Thoracic aorta (tissue), 2 donors: ENCODE data around the gene IL11RA. TPM values are rescaled to one million over a fixed set of nuclear protein-coding genes. Genes with fewer than 3 reads are reported as not detected.
"Not testable (repeated sequence)": the region's sequence is repeated elsewhere in the genome, so short reads cannot be mapped to it uniquely, and the experiment has no call there.

ENCODE experiments used
- ATAC-seq: fragments of 150-250 bp; one replicate; pipeline ENCODE4 v1.8.0; 2017; ENCODE audit warnings: low read depth; ENCODE audit not compliant: insufficient number of reproducible peaks, low FRiP score
- DNase-seq: peaks from one replicate; pipeline ENCODE4 v3.0.0-alpha.2; 2020; ENCODE audit warnings: low spot score
- H3K27ac ChIP-seq, 2 donors: fragments of 200-600 bp; sonication (generic); 1 replicate in 1 of 2; 2 replicates in 1 of 2; pipeline ENCODE4 v1.5.1; 2016; ENCODE audit warnings: mild to moderate bottlenecking in 2 of 2, moderate library complexity in 2 of 2
- H3K27me3 ChIP-seq: fragments of 200-600 bp; sonication (generic); replicated peaks from 2 replicates; pipeline ENCODE4 v1.6.0; 2016; ENCODE audit warnings: mild to moderate bottlenecking; ENCODE audit not compliant: insufficient read depth
- H3K36me3 ChIP-seq: fragments of 200-600 bp; sonication (generic); one replicate; pipeline ENCODE4 v1.5.1; 2016
- H3K4me1 ChIP-seq, 2 donors: fragments of 200-600 bp; sonication (generic); 1 replicate in 1 of 2; 2 replicates in 1 of 2; pipeline versions ENCODE4 v1.5.1 to v1.6.0; 2016; ENCODE audit warnings: low read depth in 2 of 2, mild to moderate bottlenecking in 1 of 2; ENCODE audit not compliant: control insufficient read depth in 1 of 2
- H3K4me3 ChIP-seq: fragments of 200-600 bp; sonication (generic); 2 replicates; pipeline ENCODE4 v1.5.1; 2016; ENCODE audit warnings: mild to moderate bottlenecking
- H3K9me3 ChIP-seq: fragments of 200-600 bp; sonication (generic); 2 replicates; pipeline ENCODE4 v1.5.1; 2016
- CTCF ChIP-seq: fragments of 200-600 bp; sonication (generic); IDR thresholded peaks from one replicate; pipeline ENCODE4 v1.5.1; 2019; ENCODE audit warnings: antibody characterized with exemption
- total RNA-seq, 2 donors: library from RNA; depleted of rRNA; stranded (reverse); fragments of >200 nt; gene quantifications; one replicate each; pipeline versions ENCODE4 v1.1.0 to v1.2.3, GENCODE V29; 2016

Gene IL11RA
- total RNA-seq, 2 donors from 2014 or later, result 81.3 to 99.0 TPM

- Histone ChIP-seq H3K9me3 (no peaks in the 10 kb centered on the region), H3K27ac (peak overlapping the region; percentile 74 to 87), H3K4me3 (peak overlapping the region; percentile 79), H3K4me1 (peaks cover 11 to 30% of the 10 kb centered on the region in 2 donors), H3K27me3 (no peaks in the 10 kb centered on the region), H3K36me3 (no peaks in the 10 kb centered on the region)
- no peak for DNase-seq
- no peak for TF ChIP-seq CTCF
- ATAC-seq, result no peak
Measured at GRCh38 chr9:34636791-34637355, 15.1 kb upstream of the IL11RA start.

DNA sequence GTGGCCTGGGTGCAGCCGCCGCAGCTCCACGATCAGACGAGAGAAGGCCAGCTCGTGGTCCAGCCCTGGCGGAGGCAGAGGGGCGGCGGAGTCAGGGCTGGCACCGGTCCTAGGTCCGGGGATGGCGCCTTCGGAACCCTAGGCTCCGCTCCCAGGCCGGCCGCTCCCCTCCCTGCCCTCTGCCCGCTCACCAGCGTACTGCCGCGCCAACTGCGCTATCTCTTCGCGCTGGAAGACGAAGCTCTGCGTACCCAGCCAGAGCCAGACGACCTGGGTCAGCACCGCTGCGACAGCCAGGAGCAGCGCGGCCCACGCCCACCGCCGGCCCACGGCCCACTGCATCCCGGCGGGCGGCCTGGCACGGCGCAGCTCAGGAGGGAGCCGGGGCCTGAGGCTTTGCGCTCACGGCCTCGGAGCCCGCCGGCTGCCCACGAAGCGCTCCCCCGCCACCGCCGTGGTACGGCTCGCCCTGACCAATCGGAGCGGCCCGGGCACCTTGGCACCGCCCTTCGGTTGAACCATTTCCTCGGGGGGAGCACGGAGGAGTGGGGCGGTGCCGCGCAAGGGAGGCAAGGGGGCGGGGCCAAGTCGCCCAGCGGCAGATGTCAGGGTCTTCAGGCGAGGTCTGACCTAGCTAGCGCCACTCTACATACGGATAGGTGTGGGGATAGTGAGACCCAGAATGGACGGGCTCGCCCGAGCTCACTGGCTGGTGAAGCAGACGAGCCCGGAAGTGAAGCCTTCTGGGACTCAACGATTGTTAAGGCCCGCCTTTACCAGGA, 14.4 kb upstream of the IL11RA start, which contains the start of gene SIGMAR1:
SIGMAR1 (minus strand) TSS at position 432 of the 782 bp plus-strand sequence; CDS start at position 342, 90 bp downstream.
- ATAC-seq, result peak; percentile 88
- peak; percentile 71 for DNase-seq

DNA sequence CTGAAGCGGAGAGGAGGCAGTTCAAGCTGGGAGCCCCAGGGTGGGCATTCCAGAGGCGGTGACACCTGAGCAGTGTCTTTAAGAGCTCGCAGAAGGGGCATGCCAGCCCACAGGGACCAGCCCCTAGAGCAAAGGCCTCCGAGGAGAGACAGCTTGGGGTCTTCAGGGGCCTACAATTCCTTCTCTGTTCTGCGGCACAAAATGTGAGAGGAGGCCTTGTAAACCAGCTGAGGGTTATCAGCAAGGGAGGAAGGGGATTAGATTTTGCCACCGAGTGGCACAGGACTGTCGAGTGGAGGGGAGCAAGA, 13.9 kb upstream of the IL11RA start:
- Histone ChIP-seq H3K9me3 (no peaks in the 10 kb centered on the region), H3K36me3 (no peaks in the 10 kb centered on the region), H3K4me3 (peak overlapping the region; percentile 79), H3K27me3 (no peaks in the 10 kb centered on the region), H3K27ac (peak overlapping the region; percentile 74 to 87), H3K4me1 (peaks cover 11 to 30% of the 10 kb centered on the region in 2 donors)
- DNase-seq, result no peak
- TF ChIP-seq CTCF, result no peak
- ATAC-seq, result no peak

More for the DNA sequence above, 14.4 kb upstream of the IL11RA start, which contains the start of gene SIGMAR1:
- no peak for TF ChIP-seq CTCF
- Histone ChIP-seq H3K9me3 (no peaks in the 10 kb centered on the region), H3K36me3 (no peaks in the 10 kb centered on the region), H3K27me3 (no peaks in the 10 kb centered on the region), H3K27ac (peak within 1 kb of the TSS; percentile 74 to 87), H3K4me1 (peaks cover 11 to 30% of the 10 kb centered on the region in 2 donors), H3K4me3 (peak within 1 kb of the TSS; percentile 79)

GRCh38 chr9:34639322-34639721, 12.7 kb upstream of the IL11RA start:
- ATAC-seq, H3K9me3 ChIP-seq, H3K27me3 ChIP-seq, H3K36me3 ChIP-seq, H3K27ac ChIP-seq, H3K4me3 ChIP-seq, DNase-seq: not testable (repeated sequence)
- H3K4me1 ChIP-seq, result peaks cover 11 to 27% of the 10 kb centered on the region in 2 donors

GRCh38 chr9:34642679-34643078, 9.3 kb upstream of the IL11RA start:
- no peak for TF ChIP-seq CTCF
- peaks cover 11 to 18% of the 10 kb centered on the region in 2 donors for H3K4me1 ChIP-seq
- H3K27ac ChIP-seq, result no peak overlapping the region
- DNase-seq (no peak), ATAC-seq (no peak)
- no peaks in the 10 kb centered on the region for H3K36me3 ChIP-seq
- H3K27me3 ChIP-seq, result no peaks in the 10 kb centered on the region
- H3K4me3 ChIP-seq, result no peak overlapping the region
- no peaks in the 10 kb centered on the region for H3K9me3 ChIP-seq
